Brain pericyte (primary cell): Measurements from ENCODE around the gene TRABD2B.

Experiments used
- DNase-seq: peaks from one replicate; pipeline ENCODE4 v3.0.0-alpha.2; 2012; ENCODE audit warnings: low read depth, low spot score

The TRABD2B gene

GRCh38 chr1:48022306-48022705 lies 25.1 kb upstream of the TRABD2B start:
- DNase-seq: no peak

GRCh38 chr1:48021792-48022191 lies 24.6 kb upstream of the TRABD2B start:
- no peak for DNase-seq

- DNase-seq: no peak
Observed at GRCh38 chr1:48019714-48020315, 22.6 kb upstream of the TRABD2B start.

GRCh38 chr1:48018799-48019198 lies 21.6 kb upstream of the TRABD2B start:
- no peak for DNase-seq

- no peak for DNase-seq
Observed at GRCh38 chr1:48017716-48018115, 20.5 kb upstream of the TRABD2B start.

- DNase-seq: no peak
Observed at GRCh38 chr1:48016515-48016914, 19.3 kb upstream of the TRABD2B start.

- no peak for DNase-seq
Observed at GRCh38 chr1:48013270-48013669, 16.1 kb upstream of the TRABD2B start.

- no peak for DNase-seq
Observed at GRCh38 chr1:48007047-48007446, 9.9 kb upstream of the TRABD2B start.

GRCh38 chr1:48006264-48006663 lies 9.1 kb upstream of the TRABD2B start:
- no peak for DNase-seq

- no peak for DNase-seq
Observed at GRCh38 chr1:48005253-48006117, 8.3 kb upstream of the TRABD2B start.

- no peak for DNase-seq
Observed at GRCh38 chr1:48003741-48004531, 6.8 kb upstream of the TRABD2B start.

GRCh38 chr1:48002142-48002541 lies 5.0 kb upstream of the TRABD2B start:
- no peak for DNase-seq

GRCh38 chr1:48001696-48002095 lies 4.5 kb upstream of the TRABD2B start:
- no peak for DNase-seq

GRCh38 chr1:48000883-48001282 lies 3.7 kb upstream of the TRABD2B start:
- DNase-seq: no peak

GRCh38 chr1:47999097-47999496 lies 1.9 kb upstream of the TRABD2B start:
- no peak for DNase-seq

GRCh38 chr1:47998396-47998990 lies 1.3 kb upstream of the TRABD2B start:
- no peak for DNase-seq

GRCh38 chr1:47996406-47997226 lies 569 bp downstream of the TRABD2B start:
- DNase-seq: no peak

- DNase-seq: no peak
Observed at GRCh38 chr1:47996060-47996405, 1.2 kb downstream of the TRABD2B start.

- no peak for DNase-seq
Observed at GRCh38 chr1:47995306-47996050, 1.7 kb downstream of the TRABD2B start.

- no peak for DNase-seq
Observed at GRCh38 chr1:47993881-47994625, 3.1 kb downstream of the TRABD2B start.
